Measurements from ENCODE around the gene VAPA.

DNA sequence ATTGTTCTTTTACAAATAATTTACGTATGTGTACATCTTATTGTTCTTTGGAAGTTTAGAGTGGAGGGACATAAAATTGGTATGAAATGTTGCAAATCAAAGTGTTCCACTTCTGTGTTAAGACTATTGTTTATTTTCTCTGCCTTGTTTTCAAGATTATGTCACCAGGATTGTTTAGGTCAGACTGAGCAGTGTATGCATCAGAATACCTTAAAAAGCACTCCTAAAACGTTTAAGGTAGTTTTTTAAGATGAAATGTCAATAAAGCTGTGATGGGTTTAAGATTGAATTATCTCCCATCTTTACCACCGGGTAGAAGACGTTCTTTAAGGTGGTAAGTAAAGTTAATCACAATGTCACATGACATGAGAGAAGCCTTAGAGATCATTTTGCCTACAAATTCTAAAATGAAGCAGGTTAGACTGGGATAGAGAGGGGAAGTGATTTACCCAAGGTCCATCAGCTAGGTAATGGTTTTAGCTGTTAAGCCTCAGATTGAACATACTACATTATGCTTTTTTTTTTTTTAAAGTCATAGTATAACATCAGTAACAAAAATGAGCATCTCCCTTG, 10.6 kb downstream of the VAPA start:
- TF ChIP-seq EZH2 (IDR thresholded peaks at IDR 0.05; ENCODE audit: borderline replicate concordance, low read depth, low read length, severe bottlenecking): no peak
- no peak for TF ChIP-seq CTCF (IDR thresholded peaks at IDR 0.05; ENCODE audit: extremely low read depth in 1 of 2, insufficient read depth in 1 of 2, low read depth in 1 of 2, low read length in 2 of 2)
- TF ChIP-seq MAX (IDR thresholded peaks at IDR 0.05; ENCODE audit: insufficient read depth, insufficient read length): no peak
